BE2C (cell line): Measurements from ENCODE around the gene UPP2.

Experiments used
- DNase-seq: peaks from one replicate; pipeline ENCODE4 v3.0.0-alpha.2; 2020
- H3K27me3 ChIP-seq: fragments of 250-450 bp; sonication (Bioruptor Pico); 2 replicates; pipeline ENCODE4 v1.5.1; 2020; ENCODE audit warnings: mild to moderate bottlenecking
- H3K36me3 ChIP-seq: fragments of 250-450 bp; sonication (Bioruptor Pico); 2 replicates; pipeline ENCODE4 v1.5.1; 2020; ENCODE audit warnings: mild to moderate bottlenecking
- H3K4me1 ChIP-seq: fragments of 250-450 bp; sonication (Bioruptor Pico); 2 replicates; pipeline ENCODE4 v1.5.1; 2020
- H3K4me3 ChIP-seq: 2 replicates; pipeline ENCODE4 v1.5.1; 2011; ENCODE audit warnings: low read depth, low read length
- H3K9me3 ChIP-seq: fragments of 250-450 bp; sonication (Bioruptor Pico); 2 replicates; pipeline ENCODE4 v1.5.1; 2020
- TF ChIP-seq, protein P1 (sequence below): IDR thresholded peaks from 2 replicates; pipeline ENCODE4 v1.5.1; 2012; ENCODE audit warnings: mild to moderate bottlenecking, low read depth, low read length

UPP2 gene

DNA sequence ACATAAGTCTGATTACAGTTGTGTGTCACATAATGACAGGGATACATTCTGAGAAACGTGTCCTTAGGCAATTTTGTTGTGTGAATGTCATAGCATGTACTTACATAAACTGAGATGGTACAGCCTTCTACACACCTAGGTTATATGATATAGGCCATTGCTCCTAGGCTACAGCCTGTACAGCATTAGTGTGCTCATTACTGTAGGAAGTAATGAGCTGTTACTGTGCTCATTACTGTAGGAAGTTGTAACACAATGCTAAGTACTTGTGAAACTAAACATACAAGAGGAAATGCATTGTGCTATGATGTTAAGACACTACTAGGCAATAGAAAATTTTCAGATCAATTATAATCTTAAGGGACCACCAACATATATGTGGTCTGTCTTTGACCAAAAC, 72.8 kb downstream of the UPP2 start:
- H3K27me3 ChIP-seq = no peaks in the 10 kb centered on the region
- no peak overlapping the region for H3K4me3 ChIP-seq
- TF ChIP-seq, protein P1, sequence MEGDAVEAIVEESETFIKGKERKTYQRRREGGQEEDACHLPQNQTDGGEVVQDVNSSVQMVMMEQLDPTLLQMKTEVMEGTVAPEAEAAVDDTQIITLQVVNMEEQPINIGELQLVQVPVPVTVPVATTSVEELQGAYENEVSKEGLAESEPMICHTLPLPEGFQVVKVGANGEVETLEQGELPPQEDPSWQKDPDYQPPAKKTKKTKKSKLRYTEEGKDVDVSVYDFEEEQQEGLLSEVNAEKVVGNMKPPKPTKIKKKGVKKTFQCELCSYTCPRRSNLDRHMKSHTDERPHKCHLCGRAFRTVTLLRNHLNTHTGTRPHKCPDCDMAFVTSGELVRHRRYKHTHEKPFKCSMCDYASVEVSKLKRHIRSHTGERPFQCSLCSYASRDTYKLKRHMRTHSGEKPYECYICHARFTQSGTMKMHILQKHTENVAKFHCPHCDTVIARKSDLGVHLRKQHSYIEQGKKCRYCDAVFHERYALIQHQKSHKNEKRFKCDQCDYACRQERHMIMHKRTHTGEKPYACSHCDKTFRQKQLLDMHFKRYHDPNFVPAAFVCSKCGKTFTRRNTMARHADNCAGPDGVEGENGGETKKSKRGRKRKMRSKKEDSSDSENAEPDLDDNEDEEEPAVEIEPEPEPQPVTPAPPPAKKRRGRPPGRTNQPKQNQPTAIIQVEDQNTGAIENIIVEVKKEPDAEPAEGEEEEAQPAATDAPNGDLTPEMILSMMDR = no peak
- no peaks in the 10 kb centered on the region for H3K9me3 ChIP-seq
- no peak for DNase-seq
- H3K4me1 ChIP-seq = no peaks in the 10 kb centered on the region
- no peaks in the 10 kb centered on the region for H3K36me3 ChIP-seq

GRCh38 chr2:158174956-158175355, 73.3 kb downstream of the UPP2 start:
- H3K4me1 ChIP-seq = no peaks in the 10 kb centered on the region
- H3K9me3 ChIP-seq = no peaks in the 10 kb centered on the region
- no peaks in the 10 kb centered on the region for H3K27me3 ChIP-seq
- H3K4me3 ChIP-seq = no peak overlapping the region
- DNase-seq = no peak
- TF ChIP-seq, protein P1 = no peak
- no peaks in the 10 kb centered on the region for H3K36me3 ChIP-seq

DNA sequence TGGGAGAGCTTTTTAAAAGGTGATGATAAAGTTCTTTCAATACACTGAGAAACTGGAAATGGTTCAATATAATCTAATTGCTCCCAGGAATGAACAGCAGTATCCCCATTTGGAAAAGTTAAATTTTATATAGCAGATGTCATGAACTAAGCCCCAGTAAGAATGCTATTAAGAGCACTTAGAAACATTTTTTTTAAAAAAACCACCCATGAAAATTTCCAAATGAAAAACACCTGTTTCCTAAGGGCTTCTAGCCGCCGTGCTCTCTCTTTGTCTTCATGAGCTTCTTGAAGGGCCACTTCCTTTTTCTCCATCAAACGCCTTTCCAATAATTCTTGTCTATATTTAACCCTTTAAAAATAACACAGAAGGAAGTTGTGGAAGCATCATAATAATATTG, 77.0 kb downstream of the UPP2 start:
- no peak for DNase-seq
- H3K27me3 ChIP-seq = no peaks in the 10 kb centered on the region
- H3K9me3 ChIP-seq = no peaks in the 10 kb centered on the region
- H3K36me3 ChIP-seq = no peaks in the 10 kb centered on the region
- H3K4me1 ChIP-seq = no peaks in the 10 kb centered on the region
- no peak overlapping the region for H3K4me3 ChIP-seq
- TF ChIP-seq, protein P1 = no peak

- H3K27me3 ChIP-seq = no peaks in the 10 kb centered on the region
- no peak for DNase-seq
- H3K9me3 ChIP-seq = no peaks in the 10 kb centered on the region
- H3K4me1 ChIP-seq = no peaks in the 10 kb centered on the region
- TF ChIP-seq, protein P1 = peak; percentile 46
- H3K36me3 ChIP-seq = no peaks in the 10 kb centered on the region
- no peak overlapping the region for H3K4me3 ChIP-seq
Measured at GRCh38 chr2:158179660-158180059, 78.0 kb downstream of the UPP2 start.

- Histone ChIP-seq H3K4me1 (no peaks in the 10 kb centered on the region), H3K4me3 (no peak overlapping the region), H3K27me3 (no peaks in the 10 kb centered on the region), H3K9me3 (no peaks in the 10 kb centered on the region), H3K36me3 (no peaks in the 10 kb centered on the region)
- no peak for DNase-seq
- TF ChIP-seq, protein P1 = no peak
Measured at GRCh38 chr2:158181171-158181570, 79.5 kb downstream of the UPP2 start.

DNA sequence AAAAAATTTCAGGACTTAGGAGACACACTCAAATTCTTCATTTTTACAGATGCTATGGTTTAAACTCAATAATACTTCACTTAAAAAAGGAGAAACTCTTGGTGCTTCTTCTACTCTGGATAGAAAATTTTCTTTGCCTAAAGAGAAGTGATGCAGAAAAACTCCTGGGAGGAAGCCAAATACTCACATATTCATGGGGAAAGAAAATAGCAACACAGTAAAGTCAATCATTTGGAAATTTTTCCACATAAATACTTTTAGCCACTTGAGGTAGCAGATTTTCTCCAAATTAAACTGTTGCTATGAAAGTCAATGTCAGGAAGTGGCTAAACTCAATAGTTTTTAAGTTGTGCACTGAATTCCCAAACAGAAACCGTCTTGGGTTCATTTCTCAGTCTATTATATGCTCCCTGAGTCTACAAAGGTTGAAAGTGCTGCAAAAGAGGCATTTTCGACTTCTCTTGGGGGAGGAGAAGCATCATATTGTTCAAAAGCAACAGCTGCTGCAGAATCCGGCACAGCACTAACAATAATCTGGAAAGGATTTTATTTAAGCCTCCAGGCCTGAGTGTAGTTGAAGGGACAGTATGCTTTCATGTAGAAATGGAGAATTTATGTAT, 81.1 kb downstream of the UPP2 start:
- Histone ChIP-seq H3K36me3 (no peaks in the 10 kb centered on the region), H3K9me3 (no peaks in the 10 kb centered on the region), H3K4me3 (no peak overlapping the region), H3K27me3 (no peaks in the 10 kb centered on the region), H3K4me1 (no peaks in the 10 kb centered on the region)
- DNase-seq = no peak
- TF ChIP-seq, protein P1 = no peak
